ENCODE measurements around the gene SH3BP4. TPM values are rescaled to one million over a fixed set of nuclear protein-coding genes. Genes with fewer than 3 reads are reported as not detected.

The SH3BP4 gene
- total RNA-seq, 1 donor from 2014 or later: 115 TPM

DNA sequence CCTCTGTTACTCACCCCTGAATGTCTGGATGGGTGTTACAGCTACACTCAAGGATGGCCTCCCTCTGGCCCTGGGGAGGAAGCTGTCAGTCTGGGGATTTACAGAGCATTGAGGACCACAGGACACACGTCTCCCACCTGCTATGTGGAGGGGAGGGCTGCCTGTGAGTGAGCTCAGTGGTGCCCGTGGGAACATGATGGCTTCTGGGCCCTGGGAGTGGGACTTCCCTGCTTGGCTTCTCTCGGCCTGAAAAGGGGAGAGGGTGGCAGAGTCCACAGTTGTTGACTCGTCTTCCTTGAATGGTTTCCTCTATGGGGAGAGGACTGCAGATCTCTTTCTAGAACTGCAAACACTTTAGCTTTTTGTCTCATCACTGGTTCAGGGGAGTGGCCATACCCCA is 79.1 kb downstream of the SH3BP4 start:
- Histone ChIP-seq H3K4me3 (ENCODE audit: low read depth, low read length) (no peak overlapping the region), H3K27me3 (ENCODE audit: control insufficient read depth, insufficient read depth, low read length) (no peaks in the 10 kb centered on the region), H3K36me3 (ENCODE audit: control insufficient read depth, insufficient read depth, low read length) (peaks cover 3% of the 10 kb centered on the region)
- no peak for DNase-seq (ENCODE audit: low read depth)
- TF ChIP-seq, protein P1, sequence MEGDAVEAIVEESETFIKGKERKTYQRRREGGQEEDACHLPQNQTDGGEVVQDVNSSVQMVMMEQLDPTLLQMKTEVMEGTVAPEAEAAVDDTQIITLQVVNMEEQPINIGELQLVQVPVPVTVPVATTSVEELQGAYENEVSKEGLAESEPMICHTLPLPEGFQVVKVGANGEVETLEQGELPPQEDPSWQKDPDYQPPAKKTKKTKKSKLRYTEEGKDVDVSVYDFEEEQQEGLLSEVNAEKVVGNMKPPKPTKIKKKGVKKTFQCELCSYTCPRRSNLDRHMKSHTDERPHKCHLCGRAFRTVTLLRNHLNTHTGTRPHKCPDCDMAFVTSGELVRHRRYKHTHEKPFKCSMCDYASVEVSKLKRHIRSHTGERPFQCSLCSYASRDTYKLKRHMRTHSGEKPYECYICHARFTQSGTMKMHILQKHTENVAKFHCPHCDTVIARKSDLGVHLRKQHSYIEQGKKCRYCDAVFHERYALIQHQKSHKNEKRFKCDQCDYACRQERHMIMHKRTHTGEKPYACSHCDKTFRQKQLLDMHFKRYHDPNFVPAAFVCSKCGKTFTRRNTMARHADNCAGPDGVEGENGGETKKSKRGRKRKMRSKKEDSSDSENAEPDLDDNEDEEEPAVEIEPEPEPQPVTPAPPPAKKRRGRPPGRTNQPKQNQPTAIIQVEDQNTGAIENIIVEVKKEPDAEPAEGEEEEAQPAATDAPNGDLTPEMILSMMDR (IDR thresholded peaks at IDR 0.05; ENCODE audit: insufficient read depth, low read length, poor library complexity, severe bottlenecking): no peak

- H3K4me3 ChIP-seq (ENCODE audit: low read depth, low read length): no peak overlapping the region
- TF ChIP-seq, protein P1 (IDR thresholded peaks at IDR 0.05; ENCODE audit: insufficient read depth, low read length, poor library complexity, severe bottlenecking): no peak
These were observed 80.0 kb downstream of the SH3BP4 start for GRCh38 chr2:235031686-235032373.

DNA sequence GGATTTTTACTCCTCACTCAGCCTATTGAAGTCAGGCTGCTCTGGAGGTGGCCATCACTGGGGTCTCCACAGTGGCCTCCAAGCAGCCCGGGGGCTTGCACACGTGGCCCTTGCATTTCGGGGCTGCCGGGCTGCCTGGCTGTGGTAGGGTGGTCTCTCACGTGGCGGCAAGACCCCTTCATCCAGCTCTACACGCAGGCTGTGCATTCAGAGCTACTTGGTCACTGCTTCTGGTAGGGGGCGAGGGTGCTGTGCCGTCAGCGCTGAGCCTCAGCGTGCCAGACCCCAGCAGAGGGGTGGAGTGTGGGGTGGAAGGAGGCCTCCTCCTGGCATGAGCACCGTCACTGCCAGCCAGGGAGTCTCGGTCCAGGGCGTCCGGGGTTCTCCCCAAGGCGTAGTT is 80.6 kb downstream of the SH3BP4 start:
- no peak overlapping the region for H3K4me3 ChIP-seq (ENCODE audit: low read depth, low read length)
- H3K36me3 ChIP-seq (ENCODE audit: control insufficient read depth, insufficient read depth, low read length): peaks cover 3% of the 10 kb centered on the region
- no peak for DNase-seq (ENCODE audit: low read depth)
- TF ChIP-seq, protein P1 (IDR thresholded peaks at IDR 0.05; ENCODE audit: insufficient read depth, low read length, poor library complexity, severe bottlenecking): no peak
- H3K27me3 ChIP-seq (ENCODE audit: control insufficient read depth, insufficient read depth, low read length): no peaks in the 10 kb centered on the region

More at GRCh38 chr2:235031686-235032373, 80.0 kb downstream of the SH3BP4 start:
- no peaks in the 10 kb centered on the region for H3K27me3 ChIP-seq (ENCODE audit: control insufficient read depth, insufficient read depth, low read length)
- peaks cover 3% of the 10 kb centered on the region for H3K36me3 ChIP-seq (ENCODE audit: control insufficient read depth, insufficient read depth, low read length)
- DNase-seq (ENCODE audit: low read depth): no peak

DNA sequence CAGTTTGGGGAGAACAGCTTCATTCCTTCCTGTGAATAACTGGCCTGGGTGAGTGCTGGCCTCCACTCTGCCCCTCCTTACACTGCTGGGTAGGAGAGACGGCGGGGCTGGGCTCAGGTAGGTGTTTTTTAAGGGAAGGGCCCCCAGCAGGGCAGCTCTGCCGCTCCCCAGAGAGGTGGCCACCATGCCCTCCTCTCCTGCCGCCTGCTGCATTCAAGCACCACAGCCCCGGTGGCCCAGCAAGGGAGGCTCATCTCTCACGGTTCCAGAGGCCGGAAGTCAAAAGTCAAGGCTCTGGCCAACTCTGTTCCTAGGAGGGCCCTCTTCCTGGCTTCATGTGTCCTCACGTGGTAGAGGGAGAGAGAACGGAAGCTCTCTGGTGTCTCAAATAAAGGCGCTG is 81.1 kb downstream of the SH3BP4 start:
- no peak for DNase-seq (ENCODE audit: low read depth)
- peaks cover 3% of the 10 kb centered on the region for H3K36me3 ChIP-seq (ENCODE audit: control insufficient read depth, insufficient read depth, low read length)
- no peak overlapping the region for H3K4me3 ChIP-seq (ENCODE audit: low read depth, low read length)
- TF ChIP-seq, protein P1 (IDR thresholded peaks at IDR 0.05; ENCODE audit: insufficient read depth, low read length, poor library complexity, severe bottlenecking): no peak
- no peaks in the 10 kb centered on the region for H3K27me3 ChIP-seq (ENCODE audit: control insufficient read depth, insufficient read depth, low read length)

DNA sequence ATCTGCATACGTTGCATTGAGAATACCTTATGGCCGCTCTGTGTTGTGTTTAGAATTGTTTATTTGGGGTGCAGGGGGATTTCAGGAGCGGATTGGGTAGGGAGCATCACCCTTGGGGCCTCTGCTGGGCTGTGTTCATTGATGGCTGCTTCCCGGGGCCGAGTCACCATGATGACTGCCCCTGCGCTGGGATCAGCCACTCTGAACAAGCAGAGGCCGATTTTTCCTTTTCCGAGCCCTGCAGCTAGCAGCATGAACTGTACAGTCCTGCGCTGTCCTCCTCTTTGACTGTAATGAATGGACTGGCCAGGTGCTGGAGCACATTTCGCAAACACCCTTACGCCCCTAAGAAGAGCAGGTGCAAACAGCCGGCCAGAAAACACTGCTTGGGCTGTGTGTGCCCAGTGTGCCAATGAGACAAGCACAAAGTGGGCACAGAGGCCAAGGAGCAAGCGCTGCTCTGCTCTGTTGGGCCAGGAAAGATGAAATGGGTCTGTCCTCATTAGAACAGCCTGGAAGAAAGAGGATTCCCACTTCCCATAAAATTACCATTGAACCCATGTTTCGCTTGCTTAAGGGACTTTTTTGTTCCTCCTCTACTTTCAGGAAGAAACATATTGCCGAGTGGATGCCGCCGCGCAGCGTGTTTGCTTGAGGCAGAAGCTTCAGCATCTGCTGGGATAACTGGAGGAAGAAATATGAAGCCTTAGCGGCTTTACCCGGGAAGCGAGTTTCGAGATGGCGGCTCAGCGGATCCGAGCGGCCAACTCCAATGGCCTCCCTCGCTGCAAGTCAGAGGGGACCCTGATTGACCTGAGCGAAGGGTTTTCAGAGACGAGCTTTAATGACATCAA is 82.7 kb downstream of the SH3BP4 start:
- Histone ChIP-seq H3K27me3 (ENCODE audit: control insufficient read depth, insufficient read depth, low read length) (no peaks in the 10 kb centered on the region), H3K4me3 (ENCODE audit: low read depth, low read length) (no peak overlapping the region), H3K36me3 (ENCODE audit: control insufficient read depth, insufficient read depth, low read length) (peaks cover 4% of the 10 kb centered on the region)
- TF ChIP-seq, protein P1 (IDR thresholded peaks at IDR 0.05; ENCODE audit: insufficient read depth, low read length, poor library complexity, severe bottlenecking): no peak
- DNase-seq (ENCODE audit: low read depth): no peak
